ENCODE measurements around the gene CRYBG1. TPM values are rescaled to one million over a fixed set of nuclear protein-coding genes. Genes with fewer than 3 reads are reported as not detected.

Gene CRYBG1
- total RNA-seq, 1 experiment from 2014 or later: 5.7 TPM

DNA sequence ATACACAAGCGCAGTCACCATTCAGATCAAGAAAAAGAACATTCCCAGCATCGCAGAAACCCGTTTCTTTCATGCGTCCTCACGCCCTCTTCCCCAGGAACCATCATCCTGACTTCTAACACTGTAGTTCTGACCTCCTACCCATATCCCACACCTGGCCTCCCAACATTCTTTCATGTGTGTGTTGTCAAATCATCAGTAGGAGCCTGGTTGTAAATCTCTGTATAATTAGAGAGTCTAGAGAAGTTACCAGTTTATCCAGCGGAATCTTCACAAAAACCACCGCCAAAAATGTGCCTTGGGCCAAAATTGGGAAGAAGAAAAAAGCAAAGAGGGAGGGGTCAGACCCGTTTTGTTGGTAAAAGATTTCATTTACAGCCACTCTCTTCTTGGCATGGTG, 177.1 kb downstream of the CRYBG1 start:
- no peak overlapping the region for H2AK5ac ChIP-seq (ENCODE audit: insufficient read length, low read length)

More for the DNA sequence above, 177.1 kb downstream of the CRYBG1 start:
- H3K9ac ChIP-seq (ENCODE audit: extremely low read depth, insufficient read length, low read length): no peak overlapping the region
- H3K79me1 ChIP-seq (ENCODE audit: insufficient read depth, low read depth, low read length, poor library complexity, severe bottlenecking): no peaks in the 10 kb centered on the region
- DNase-seq: no peak
- no peak overlapping the region for H3K23ac ChIP-seq (ENCODE audit: insufficient read length, low read depth, low read length)
- Mint-ChIP-seq H3K4me3 (no peak overlapping the region), H3K9me3 (no peaks in the 10 kb centered on the region), H3K27me3 (ENCODE audit: low read depth) (no peaks in the 10 kb centered on the region), H3K27ac (no peak overlapping the region; a peak in 1 of 7 replicates), H3K4me1 (peaks cover 8 to 13% of the 10 kb centered on the region in 2 experiments), H3K36me3 (ENCODE audit: insufficient read depth in 1 of 3, low read depth in 3 of 3) (no peaks in the 10 kb centered on the region)
- TF ChIP-seq, protein P1, sequence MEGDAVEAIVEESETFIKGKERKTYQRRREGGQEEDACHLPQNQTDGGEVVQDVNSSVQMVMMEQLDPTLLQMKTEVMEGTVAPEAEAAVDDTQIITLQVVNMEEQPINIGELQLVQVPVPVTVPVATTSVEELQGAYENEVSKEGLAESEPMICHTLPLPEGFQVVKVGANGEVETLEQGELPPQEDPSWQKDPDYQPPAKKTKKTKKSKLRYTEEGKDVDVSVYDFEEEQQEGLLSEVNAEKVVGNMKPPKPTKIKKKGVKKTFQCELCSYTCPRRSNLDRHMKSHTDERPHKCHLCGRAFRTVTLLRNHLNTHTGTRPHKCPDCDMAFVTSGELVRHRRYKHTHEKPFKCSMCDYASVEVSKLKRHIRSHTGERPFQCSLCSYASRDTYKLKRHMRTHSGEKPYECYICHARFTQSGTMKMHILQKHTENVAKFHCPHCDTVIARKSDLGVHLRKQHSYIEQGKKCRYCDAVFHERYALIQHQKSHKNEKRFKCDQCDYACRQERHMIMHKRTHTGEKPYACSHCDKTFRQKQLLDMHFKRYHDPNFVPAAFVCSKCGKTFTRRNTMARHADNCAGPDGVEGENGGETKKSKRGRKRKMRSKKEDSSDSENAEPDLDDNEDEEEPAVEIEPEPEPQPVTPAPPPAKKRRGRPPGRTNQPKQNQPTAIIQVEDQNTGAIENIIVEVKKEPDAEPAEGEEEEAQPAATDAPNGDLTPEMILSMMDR (conservative IDR thresholded peaks at IDR 0.05): no peak
- H3K27ac ChIP-seq (ENCODE audit: insufficient read length, low read depth, low read length): no peak overlapping the region
- no peak overlapping the region for H3K56ac ChIP-seq (ENCODE audit: insufficient read length, low read depth, low read length)
- no peak overlapping the region for H2BK12ac ChIP-seq (ENCODE audit: insufficient read length, low read depth, low read length)
- no peak overlapping the region for H4K91ac ChIP-seq (ENCODE audit: insufficient read length, low read depth, low read length)
- no peak overlapping the region for H4K8ac ChIP-seq (replicated peaks; ENCODE audit: insufficient read length, low read depth, low read length)
- H3K4me2 ChIP-seq (ENCODE audit: insufficient read depth, insufficient read length, low read length): no peak overlapping the region
- H4K20me1 ChIP-seq (ENCODE audit: control insufficient read depth, insufficient read depth, insufficient read length): no peaks in the 10 kb centered on the region
- H3K27me3 ChIP-seq (ENCODE audit: insufficient read depth, low read length): no peaks in the 10 kb centered on the region
- no peaks in the 10 kb centered on the region for H3K23me2 ChIP-seq (ENCODE audit: insufficient read length, low read depth, low read length, poor library complexity, severe bottlenecking)
- no peaks in the 10 kb centered on the region for H3K9me3 ChIP-seq (ENCODE audit: control insufficient read depth, low read depth, low read length)
- no peak overlapping the region for H3T11ph ChIP-seq (ENCODE audit: low read length)
- no peak overlapping the region for H2AFZ ChIP-seq (ENCODE audit: low read length)
- H3K4me1 ChIP-seq (ENCODE audit: insufficient read depth, low read length): no peaks in the 10 kb centered on the region
- H2BK20ac ChIP-seq (ENCODE audit: low read depth, low read length, poor library complexity, severe bottlenecking): no peak overlapping the region
- no peaks in the 10 kb centered on the region for H3K79me2 ChIP-seq (ENCODE audit: insufficient read depth, low read length)
- no CpG with 5 or more reads among the region's 8 CpGs for WGBS (ENCODE audit: extremely low coverage, insufficient read length, low lambda C conversion rate)
- H3K4ac ChIP-seq (ENCODE audit: low read depth, low read length): no peak overlapping the region
- H3K14ac ChIP-seq (ENCODE audit: insufficient read depth, low read length): no peak overlapping the region
- H2BK5ac ChIP-seq (ENCODE audit: insufficient read length, low read length): no peak overlapping the region
- no peak overlapping the region for H4K5ac ChIP-seq (ENCODE audit: insufficient read length, low read depth, low read length)
- no peak overlapping the region for H2BK15ac ChIP-seq (ENCODE audit: low read depth, low read length)
- no peak overlapping the region for H2BK120ac ChIP-seq (ENCODE audit: low read depth, low read length, poor library complexity, severe bottlenecking)
- no peak overlapping the region for H3K18ac ChIP-seq (ENCODE audit: insufficient read length, low read depth, low read length)
